ENCODE measurements around the gene MEST.

- TF ChIP-seq CTCF (IDR thresholded peaks at IDR 0.05; ENCODE audit: insufficient read depth, low read length, poor library complexity, severe bottlenecking) = no peak
- no peak for TF ChIP-seq EZH2phosphoT487 (conservative IDR thresholded peaks at IDR 0.05; ENCODE audit: low read length)
Measured at GRCh38 chr7:130505753-130506152, 13.9 kb downstream of the MEST start.

Measured in SU-DHL-6 (cell line).